GM12875 (cell line): ENCODE measurements around the gene ROBO1.
"Not testable (repeated sequence)": the region's sequence is repeated elsewhere in the genome, so short reads cannot be mapped to it uniquely, and the experiment has no call there.

Source experiments
- H3K4me3 ChIP-seq: one replicate; pipeline ENCODE4 v1.5.1; 2011; ENCODE audit warnings: low read depth, low read length, control low read depth
- CTCF ChIP-seq: IDR thresholded peaks from 2 replicates; pipeline ENCODE4 v1.5.1; 2011; ENCODE audit warnings: low read depth, mild to moderate bottlenecking, control low read depth, inconsistent platforms, low read length, moderate library complexity, borderline replicate concordance; ENCODE audit not compliant: insufficient read depth

Gene ROBO1

GRCh38 chr3:79200456-79200855, 567.3 kb downstream of the ROBO1 start:
- H3K4me3 ChIP-seq: no peak overlapping the region
- TF ChIP-seq CTCF: no peak

GRCh38 chr3:79199966-79200365, 567.8 kb downstream of the ROBO1 start:
- no peak overlapping the region for H3K4me3 ChIP-seq
- TF ChIP-seq CTCF: no peak

- TF ChIP-seq CTCF: no peak
- no peak overlapping the region for H3K4me3 ChIP-seq
Observed at GRCh38 chr3:79187426-79187825, 580.4 kb downstream of the ROBO1 start.

GRCh38 chr3:79184251-79184650, 583.5 kb downstream of the ROBO1 start:
- no peak overlapping the region for H3K4me3 ChIP-seq
- no peak for TF ChIP-seq CTCF

- TF ChIP-seq CTCF: no peak
- no peak overlapping the region for H3K4me3 ChIP-seq
Observed at GRCh38 chr3:79183496-79183895, 584.3 kb downstream of the ROBO1 start.

- TF ChIP-seq CTCF: no peak
- H3K4me3 ChIP-seq: no peak overlapping the region
Observed at GRCh38 chr3:79178471-79179180, 589.2 kb downstream of the ROBO1 start.

- TF ChIP-seq CTCF: no peak
- no peak overlapping the region for H3K4me3 ChIP-seq
Observed at GRCh38 chr3:79175870-79176269, 591.9 kb downstream of the ROBO1 start.

- not testable (repeated sequence) for H3K4me3 ChIP-seq
Observed at GRCh38 chr3:79173259-79173658, 594.5 kb downstream of the ROBO1 start.
